Measurements from ENCODE around the gene PTPN6.

Gene PTPN6

GRCh38 chr12:6957151-6957701, 6.1 kb downstream of the PTPN6 start:
- DNase-seq = no peak

- DNase-seq = no peak
These were observed 6.8 kb downstream of the PTPN6 start for GRCh38 chr12:6957741-6958608.

GRCh38 chr12:6958609-6959057, 7.5 kb downstream of the PTPN6 start:
- no peak for DNase-seq

- no peak for DNase-seq
These were observed 8.1 kb downstream of the PTPN6 start for GRCh38 chr12:6959058-6959804.

GRCh38 chr12:6959805-6960592, 8.8 kb downstream of the PTPN6 start:
- no peak for DNase-seq

GRCh38 chr12:6960593-6961277, 9.6 kb downstream of the PTPN6 start:
- DNase-seq = no peak

GRCh38 chr12:6961278-6961694, 10.1 kb downstream of the PTPN6 start:
- no peak for DNase-seq

- DNase-seq = peak; percentile 43
These were observed 10.6 kb downstream of the PTPN6 start for GRCh38 chr12:6961695-6962284.

GRCh38 chr12:6962285-6963015, 11.3 kb downstream of the PTPN6 start:
- no peak for DNase-seq

GRCh38 chr12:6963016-6963731, 12.0 kb downstream of the PTPN6 start:
- DNase-seq = no peak

GRCh38 chr12:6963791-6964413, 12.7 kb downstream of the PTPN6 start:
- DNase-seq = no peak

- no peak for DNase-seq
These were observed 13.5 kb downstream of the PTPN6 start for GRCh38 chr12:6964605-6965025.

- DNase-seq = peak; percentile 15
These were observed 14.0 kb downstream of the PTPN6 start for GRCh38 chr12:6965026-6965661.

- DNase-seq = no peak
These were observed 14.6 kb downstream of the PTPN6 start for GRCh38 chr12:6965714-6966113.

GRCh38 chr12:6966351-6966750, 15.2 kb downstream of the PTPN6 start:
- no peak for DNase-seq

- DNase-seq = no peak
These were observed 16.5 kb downstream of the PTPN6 start for GRCh38 chr12:6967651-6968100.

GRCh38 chr12:6968426-6968825, 17.3 kb downstream of the PTPN6 start:
- no peak for DNase-seq

GRCh38 chr12:6970096-6970527, 19.0 kb downstream of the PTPN6 start:
- no peak for DNase-seq

GRCh38 chr12:6974180-6974579, 23.0 kb downstream of the PTPN6 start:
- no peak for DNase-seq
